Measurements from ENCODE around the gene CUL1. TPM values are rescaled to one million over a fixed set of nuclear protein-coding genes. Genes with fewer than 3 reads are reported as not detected.
"Not testable (repeated sequence)": the region's sequence is repeated elsewhere in the genome, so short reads cannot be mapped to it uniquely, and the experiment has no call there.

The CUL1 gene
- total and polyA plus RNA-seq, 9 donors: 31.9 to 51.3 (median 40.2) TPM

DNA sequence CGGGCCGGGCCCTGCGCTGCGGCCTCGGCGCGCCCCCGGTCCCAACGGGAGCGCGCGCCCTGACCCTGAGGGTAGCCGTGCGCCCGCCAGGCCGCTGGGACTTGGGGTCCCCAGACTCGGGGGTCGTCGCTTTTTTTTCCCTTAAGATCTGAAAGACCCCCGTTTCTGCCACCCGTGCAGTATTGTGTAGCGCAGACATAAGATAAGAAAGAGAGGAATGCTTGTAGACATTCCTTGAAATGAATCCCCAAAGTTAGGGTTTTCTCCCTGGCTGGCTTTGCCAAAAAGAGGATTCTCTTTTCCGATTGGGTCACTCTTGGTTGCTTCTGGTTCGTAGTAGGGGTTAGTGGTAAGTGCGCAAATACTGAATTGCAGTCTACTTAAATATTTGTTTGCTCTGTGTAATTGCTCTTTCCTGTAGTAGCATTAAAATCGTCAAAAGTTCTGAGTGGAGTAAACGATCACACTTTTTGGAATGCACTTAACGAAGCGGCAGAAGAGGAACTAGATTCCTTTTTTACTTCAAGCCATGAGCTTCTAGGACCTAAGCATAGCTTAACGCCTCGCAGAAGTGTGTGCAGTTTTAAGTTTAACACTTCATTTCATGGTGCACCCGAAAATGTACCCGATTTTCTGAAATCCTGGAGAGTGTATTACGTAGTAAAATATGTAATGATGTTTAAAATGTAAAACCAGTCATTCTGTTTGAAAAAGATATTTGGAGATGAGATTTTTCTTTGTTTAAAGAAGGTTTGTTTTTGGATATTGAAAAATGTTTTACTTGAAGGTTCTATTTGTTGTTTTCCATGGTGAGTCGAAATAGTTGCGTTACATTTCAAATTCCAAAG, 1.3 kb downstream of the CUL1 start:
- WGBS, 3 donors: 0 to 1% (median 1%) methylated on average over 36 of the region's 36 CpGs
- DNase-seq: no peak
- Histone ChIP-seq H3K36me3 (no peaks in the 10 kb centered on the region), H3K27ac (peak overlapping the region; percentile 99 to 100), H3K4me1 (ENCODE audit: insufficient read depth) (peaks cover 13% of the 10 kb centered on the region), H3K9me3 (no peaks in the 10 kb centered on the region), H3K27me3 (no peaks in the 10 kb centered on the region), H3K4me3 (peak overlapping the region; percentile 73)
- intact Hi-C loops (cut with DNase I): loop anchor here in 2 of 4 donors (10.0 kb wide), 2 partner anchors 185 to 265 kb away; partner anchors contain the start of gene EZH2 (in 1 of the 2)
- no peak for TF ChIP-seq POLR2A (IDR thresholded peaks at IDR 0.05)
- TF ChIP-seq, protein P1, sequence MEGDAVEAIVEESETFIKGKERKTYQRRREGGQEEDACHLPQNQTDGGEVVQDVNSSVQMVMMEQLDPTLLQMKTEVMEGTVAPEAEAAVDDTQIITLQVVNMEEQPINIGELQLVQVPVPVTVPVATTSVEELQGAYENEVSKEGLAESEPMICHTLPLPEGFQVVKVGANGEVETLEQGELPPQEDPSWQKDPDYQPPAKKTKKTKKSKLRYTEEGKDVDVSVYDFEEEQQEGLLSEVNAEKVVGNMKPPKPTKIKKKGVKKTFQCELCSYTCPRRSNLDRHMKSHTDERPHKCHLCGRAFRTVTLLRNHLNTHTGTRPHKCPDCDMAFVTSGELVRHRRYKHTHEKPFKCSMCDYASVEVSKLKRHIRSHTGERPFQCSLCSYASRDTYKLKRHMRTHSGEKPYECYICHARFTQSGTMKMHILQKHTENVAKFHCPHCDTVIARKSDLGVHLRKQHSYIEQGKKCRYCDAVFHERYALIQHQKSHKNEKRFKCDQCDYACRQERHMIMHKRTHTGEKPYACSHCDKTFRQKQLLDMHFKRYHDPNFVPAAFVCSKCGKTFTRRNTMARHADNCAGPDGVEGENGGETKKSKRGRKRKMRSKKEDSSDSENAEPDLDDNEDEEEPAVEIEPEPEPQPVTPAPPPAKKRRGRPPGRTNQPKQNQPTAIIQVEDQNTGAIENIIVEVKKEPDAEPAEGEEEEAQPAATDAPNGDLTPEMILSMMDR (IDR thresholded peaks at IDR 0.05): peak in 1 of 3 donors; percentile 16
- TF ChIP-seq EP300 (IDR thresholded peaks at IDR 0.05): no peak

DNA sequence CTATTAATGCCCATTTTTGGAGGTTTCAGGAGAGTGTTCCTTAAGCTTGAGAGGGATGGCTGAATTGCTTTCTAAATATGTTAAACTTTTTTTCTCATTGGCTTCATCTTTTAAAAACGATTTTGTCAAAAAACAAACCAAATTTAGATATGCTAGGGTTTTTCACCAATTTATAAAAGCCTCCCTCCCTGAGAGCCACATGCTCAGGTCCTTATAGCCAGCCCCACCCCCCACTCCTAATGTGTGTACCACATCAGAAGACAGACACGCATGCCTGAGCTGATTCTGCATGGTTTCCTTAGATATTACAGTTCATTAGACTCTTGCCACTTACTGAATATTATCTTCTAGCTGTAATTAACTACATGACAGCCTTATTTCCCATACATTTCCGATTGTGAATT, 2.0 kb downstream of the CUL1 start:
- Histone ChIP-seq H3K4me1 (ENCODE audit: insufficient read depth) (peaks cover 14% of the 10 kb centered on the region), H3K27ac (peak overlapping the region in 1 of 2 donors; percentile 100)
- WGBS, 3 donors: 1 to 6% (median 4%) methylated on average over 3 of the region's 3 CpGs

GRCh38 chr7:148701414-148701813, 2.7 kb downstream of the CUL1 start:
- H3K36me3 ChIP-seq: no peaks in the 10 kb centered on the region
- no peaks in the 10 kb centered on the region for H3K9me3 ChIP-seq
- TF ChIP-seq POLR2A (IDR thresholded peaks at IDR 0.05): no peak
- H3K4me1 ChIP-seq (ENCODE audit: insufficient read depth): peaks cover 20% of the 10 kb centered on the region
- no peaks in the 10 kb centered on the region for H3K27me3 ChIP-seq
- WGBS, 3 donors: 18 to 26% (median 24%) methylated on average over 1 of the region's 1 CpG
- H3K27ac ChIP-seq: no peak overlapping the region
- DNase-seq: no peak
- H3K4me3 ChIP-seq: no peak overlapping the region
- intact Hi-C loops (cut with DNase I): no loop called here

More for the DNA sequence above, 2.0 kb downstream of the CUL1 start:
- Histone ChIP-seq H3K27me3 (no peaks in the 10 kb centered on the region), H3K36me3 (no peaks in the 10 kb centered on the region), H3K9me3 (no peaks in the 10 kb centered on the region), H3K4me3 (peak overlapping the region; percentile 73)
- TF ChIP-seq EP300 (IDR thresholded peaks at IDR 0.05) (no peak), POLR2A (IDR thresholded peaks at IDR 0.05) (no peak)
- TF ChIP-seq, protein P1 (IDR thresholded peaks at IDR 0.05): no peak
- intact Hi-C loops (cut with DNase I): no loop called here
- no peak for DNase-seq

DNA sequence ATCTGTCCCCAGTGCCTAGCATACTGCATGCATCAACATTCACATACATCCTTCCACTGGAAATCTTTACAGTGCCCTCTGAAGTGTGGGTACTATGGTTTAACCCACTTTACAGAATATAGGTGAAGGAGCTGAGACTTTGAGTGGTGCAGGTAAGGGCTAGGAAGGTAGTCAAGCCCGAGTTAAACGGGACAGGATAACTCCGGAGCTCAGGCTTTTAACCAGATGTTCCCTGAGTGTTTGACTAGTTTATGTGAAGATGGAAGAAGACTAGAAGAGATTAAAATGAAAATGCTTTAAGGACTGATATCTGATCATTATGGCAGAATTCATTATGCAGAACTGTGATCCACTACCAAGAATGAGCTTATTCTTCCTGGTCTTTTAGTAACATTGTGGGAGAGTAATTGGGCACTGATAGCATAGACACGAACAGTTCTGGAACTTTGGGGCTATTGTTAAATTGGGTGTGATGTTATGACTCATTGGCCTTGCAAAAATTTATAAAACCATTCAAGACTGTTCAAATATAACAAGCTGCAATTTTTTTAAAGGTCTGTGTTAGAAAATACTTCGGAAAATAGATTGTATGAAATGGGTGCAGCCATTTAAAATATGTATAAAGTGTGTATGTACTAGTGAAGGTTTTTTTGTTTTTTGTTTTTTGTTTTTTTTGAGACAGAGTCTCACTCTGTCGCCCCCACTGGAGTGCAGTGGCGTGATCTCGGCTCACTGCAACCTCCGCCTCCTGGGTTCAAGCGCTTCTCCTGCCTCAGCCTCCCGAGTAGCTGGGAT, 4.4 kb downstream of the CUL1 start:
- Histone ChIP-seq H3K9me3 (no peaks in the 10 kb centered on the region), H3K27me3 (no peaks in the 10 kb centered on the region), H3K36me3 (no peaks in the 10 kb centered on the region), H3K27ac (no peak overlapping the region), H3K4me1 (ENCODE audit: insufficient read depth) (peaks cover 22% of the 10 kb centered on the region), H3K4me3 (no peak overlapping the region)
- intact Hi-C loops (cut with DNase I): no loop called here
- WGBS, 3 donors: 67 to 79% (median 76%) methylated on average over 11 of the region's 11 CpGs
- TF ChIP-seq, protein P1 (IDR thresholded peaks at IDR 0.05): no peak
- no peak for TF ChIP-seq POLR2A (IDR thresholded peaks at IDR 0.05)
- TF ChIP-seq EP300 (IDR thresholded peaks at IDR 0.05): no peak
- DNase-seq: no peak

GRCh38 chr7:148703671-148703962, 4.9 kb downstream of the CUL1 start:
- H3K36me3 ChIP-seq; H3K4me3 ChIP-seq; DNase-seq; H3K9me3 ChIP-seq; intact Hi-C loops (cut with DNase I); H3K27ac ChIP-seq; H3K27me3 ChIP-seq: not testable (repeated sequence)
- peaks cover 25% of the 10 kb centered on the region for H3K4me1 ChIP-seq (ENCODE audit: insufficient read depth)
- 86 to 92% (median 89%) methylated on average over 8 of the region's 8 CpGs for WGBS, 3 donors

All from ovary (tissue), 9 donors.